OCI-LY7 (cell line): Measurements from ENCODE around the gene NMT1.

Experiments used
- EZH2phosphoT487 ChIP-seq: fragments of 200-600 bp; sonication (generic); IDR thresholded peaks from 2 replicates; pipeline ENCODE4 v1.6.1; 2018; ENCODE audit warnings: low read depth, borderline replicate concordance, mild to moderate bottlenecking, mixed run types, antibody characterized with exemption, low read length, moderate library complexity, mixed read lengths
- TF ChIP-seq, protein P1 (sequence below): fragments of 200-600 bp; sonication (generic); conservative IDR thresholded peaks from 2 replicates; pipeline ENCODE4 v1.5.1; 2014; ENCODE audit warnings: mild to moderate bottlenecking, antibody characterized with exemption, low read length, moderate library complexity, mixed read lengths

DNA sequence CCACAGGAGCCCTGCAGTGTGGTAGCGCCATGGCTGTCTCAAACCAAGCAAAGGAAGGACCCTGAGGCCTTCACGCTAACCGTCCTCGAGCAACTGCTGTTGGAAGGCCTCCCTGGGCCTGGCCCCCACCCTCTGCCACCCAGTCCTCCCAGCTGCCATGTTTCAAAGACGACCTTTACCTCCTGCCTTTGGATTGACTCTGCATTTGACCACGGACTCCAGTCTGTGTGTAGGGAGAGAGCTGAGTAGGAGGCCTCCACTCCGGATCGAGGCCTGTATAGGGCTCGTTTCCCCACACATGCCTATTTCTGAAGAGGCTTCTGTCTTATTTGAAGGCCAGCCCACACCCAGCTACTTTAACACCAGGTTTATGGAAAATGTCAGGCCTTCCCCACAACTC, 46.9 kb downstream of the NMT1 start:
- TF ChIP-seq, protein P1, sequence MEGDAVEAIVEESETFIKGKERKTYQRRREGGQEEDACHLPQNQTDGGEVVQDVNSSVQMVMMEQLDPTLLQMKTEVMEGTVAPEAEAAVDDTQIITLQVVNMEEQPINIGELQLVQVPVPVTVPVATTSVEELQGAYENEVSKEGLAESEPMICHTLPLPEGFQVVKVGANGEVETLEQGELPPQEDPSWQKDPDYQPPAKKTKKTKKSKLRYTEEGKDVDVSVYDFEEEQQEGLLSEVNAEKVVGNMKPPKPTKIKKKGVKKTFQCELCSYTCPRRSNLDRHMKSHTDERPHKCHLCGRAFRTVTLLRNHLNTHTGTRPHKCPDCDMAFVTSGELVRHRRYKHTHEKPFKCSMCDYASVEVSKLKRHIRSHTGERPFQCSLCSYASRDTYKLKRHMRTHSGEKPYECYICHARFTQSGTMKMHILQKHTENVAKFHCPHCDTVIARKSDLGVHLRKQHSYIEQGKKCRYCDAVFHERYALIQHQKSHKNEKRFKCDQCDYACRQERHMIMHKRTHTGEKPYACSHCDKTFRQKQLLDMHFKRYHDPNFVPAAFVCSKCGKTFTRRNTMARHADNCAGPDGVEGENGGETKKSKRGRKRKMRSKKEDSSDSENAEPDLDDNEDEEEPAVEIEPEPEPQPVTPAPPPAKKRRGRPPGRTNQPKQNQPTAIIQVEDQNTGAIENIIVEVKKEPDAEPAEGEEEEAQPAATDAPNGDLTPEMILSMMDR, result no peak
- TF ChIP-seq EZH2phosphoT487, result no peak
